ENCODE results near the gene NATD1. TPM values are rescaled to one million over a fixed set of nuclear protein-coding genes. Genes with fewer than 3 reads are reported as not detected.

NATD1 gene
- total and polyA plus RNA-seq, 9 of the 15 experiments (the other 6 are each of a cell fraction or from before 2014, with no cell fraction given) = 0.24 to 5.4 (median 1.6) TPM

- no peak for TF ChIP-seq ZNF24 (IDR thresholded peaks at IDR 0.05)
- TF ChIP-seq YY1 (IDR thresholded peaks at IDR 0.05; ENCODE audit: borderline replicate concordance in 1 of 3, control insufficient read depth in 1 of 3, extremely low read depth in 1 of 3, insufficient read depth in 3 of 3, insufficient read length in 1 of 3, insufficient replicate concordance in 2 of 3, low read depth in 1 of 3, low read length in 2 of 3) = peak in 1 of 3 experiments; percentile 21
- no peak for TF ChIP-seq FOXK1 (CRISPR knock-in tag; IDR thresholded peaks at IDR 0.05; ENCODE audit: borderline replicate concordance)
- TF ChIP-seq FOXK2 (conservative IDR thresholded peaks at IDR 0.05 in 1 of 2, IDR thresholded peaks at IDR 0.05 in 1 of 2; ENCODE audit: low read depth in 2 of 2) = peak in 1 of 2 experiments; percentile 72; a peak in 2 of 4 replicates
- no peak for TF ChIP-seq THRA (IDR thresholded peaks at IDR 0.05)
- TF ChIP-seq FOXA3 (CRISPR knock-in tag; conservative IDR thresholded peaks at IDR 0.05 in 1 of 2, IDR thresholded peaks at IDR 0.05 in 1 of 2) = 0 out of 4 replicates have a peak, but pooled peaks of 1 of the 2 experiments have one; percentile 21
- peak; percentile 98 for TF ChIP-seq PKNOX1 (IDR thresholded peaks at IDR 0.05)
- TF ChIP-seq POLR2AphosphoS2 (IDR thresholded peaks at IDR 0.05; ENCODE audit: low read length) = no peak
- TF ChIP-seq ATF4 (CRISPR knock-in tag; IDR thresholded peaks at IDR 0.05) = no peak
- TF ChIP-seq GTF2B (IDR thresholded peaks at IDR 0.05; ENCODE audit: extremely low read depth, insufficient read length) = no peak
- 0 out of 2 replicates have a peak, but pooled peaks have one; percentile 40 for TF ChIP-seq NR2C2 (CRISPR knock-in tag; IDR thresholded peaks at IDR 0.05)
- peak; percentile 56; the same call in 1 of the 2 replicates for TF ChIP-seq NR2C2 (tag; IDR thresholded peaks at IDR 0.05)
- TF ChIP-seq TRIM25 (IDR thresholded peaks at IDR 0.05; ENCODE audit: borderline replicate concordance) = no peak
- TF ChIP-seq TCF7L2 (IDR thresholded peaks at IDR 0.05; ENCODE audit: low read depth, low read length) = no peak
- TF ChIP-seq CTCF (IDR thresholded peaks at IDR 0.05 in 2 of 3, conservative IDR thresholded peaks at IDR 0.05 in 1 of 3; ENCODE audit: insufficient read depth in 2 of 3, low read depth in 1 of 3, low read length in 3 of 3) = no peak
- TF ChIP-seq ZKSCAN3 (CRISPR knock-in tag; IDR thresholded peaks at IDR 0.05) = no peak
- TF ChIP-seq FOS (IDR thresholded peaks at IDR 0.05; ENCODE audit: extremely low read depth, insufficient read length) = peak; percentile 68
- no peak for TF ChIP-seq TRIM28 (IDR thresholded peaks at IDR 0.05)
Measured at GRCh38 chr17:21284319-21285163, 31.3 kb upstream of the NATD1 start, which contains the start of gene MAP2K3 (continued).

All from K562 (cell line).